NCI-H82 treated with DMSO at 0.1 percent for 48 hours (cell line): ENCODE data around the gene FER.
A peak's percentile ranks its signal among the peaks of the same experiment; 100 is the strongest.
"Not testable (repeated sequence)": the region's sequence is repeated elsewhere in the genome, so short reads cannot be mapped to it uniquely, and the experiment has no call there.

Experiments used
- DNase-seq: peaks from one replicate; lab custom pipeline; 2025; ENCODE audit not compliant: unreplicated experiment; lab: John Stamatoyannopoulos, UW

Gene FER

GRCh38 chr5:108743846-108744245 is 3.9 kb upstream of the FER start:
- DNase-seq: no peak

- no peak for DNase-seq
These were observed 455 bp upstream of the FER start for GRCh38 chr5:108747111-108747773.

- DNase-seq: peak; percentile 95
These were observed 867 bp downstream of the FER start for GRCh38 chr5:108748401-108749127.

GRCh38 chr5:108749128-108749861 is 1.6 kb downstream of the FER start:
- DNase-seq: no peak

- no peak for DNase-seq
These were observed 5.6 kb downstream of the FER start for GRCh38 chr5:108753331-108753730.

- DNase-seq: no peak
These were observed 6.2 kb downstream of the FER start for GRCh38 chr5:108753877-108754276.

- DNase-seq: no peak
These were observed 12.8 kb downstream of the FER start for GRCh38 chr5:108760512-108760911.

- no peak for DNase-seq
These were observed 15.0 kb downstream of the FER start for GRCh38 chr5:108762660-108763059.

- DNase-seq: no peak
These were observed 15.7 kb downstream of the FER start for GRCh38 chr5:108763222-108763916.

- no peak for DNase-seq
These were observed 17.9 kb downstream of the FER start for GRCh38 chr5:108765647-108766046.

- not testable (repeated sequence) for DNase-seq
These were observed 19.2 kb downstream of the FER start for GRCh38 chr5:108766916-108767315.

- no peak for DNase-seq
These were observed 21.7 kb downstream of the FER start for GRCh38 chr5:108769352-108769751.

- DNase-seq: no peak
These were observed 24.9 kb downstream of the FER start for GRCh38 chr5:108772626-108773025.

GRCh38 chr5:108773330-108773729 is 25.6 kb downstream of the FER start:
- DNase-seq: no peak

GRCh38 chr5:108774079-108774478 is 26.4 kb downstream of the FER start:
- DNase-seq: not testable (repeated sequence)

- DNase-seq: not testable (repeated sequence)
These were observed 29.9 kb downstream of the FER start for GRCh38 chr5:108777582-108777981.

GRCh38 chr5:108784577-108784976 is 36.9 kb downstream of the FER start:
- not testable (repeated sequence) for DNase-seq

- DNase-seq: no peak
These were observed 39.2 kb downstream of the FER start for GRCh38 chr5:108786806-108787483.

- no peak for DNase-seq
These were observed 40.4 kb downstream of the FER start for GRCh38 chr5:108788142-108788541.

- no peak for DNase-seq
These were observed 45.5 kb downstream of the FER start for GRCh38 chr5:108793207-108793606.

GRCh38 chr5:108794349-108794748 is 46.7 kb downstream of the FER start:
- DNase-seq: not testable (repeated sequence)
